DND-41 (cell line): ENCODE measurements around the gene DENND6B.

Experiments used
- EZH2 ChIP-seq: IDR thresholded peaks from 3 replicates; pipeline ENCODE4 v1.6.1; 2012; ENCODE audit warnings: borderline replicate concordance, low read depth, mild to moderate bottlenecking, moderate library complexity, low read length, inconsistent platforms; ENCODE audit not compliant: severe bottlenecking
- TF ChIP-seq, protein P1 (sequence below): IDR thresholded peaks from 2 replicates; pipeline ENCODE4 v1.5.1; 2012; ENCODE audit warnings: borderline replicate concordance, low read length, moderate library complexity, mild to moderate bottlenecking; ENCODE audit not compliant: poor library complexity, severe bottlenecking; ENCODE audit errors: extremely low read depth

- TF ChIP-seq, protein P1, sequence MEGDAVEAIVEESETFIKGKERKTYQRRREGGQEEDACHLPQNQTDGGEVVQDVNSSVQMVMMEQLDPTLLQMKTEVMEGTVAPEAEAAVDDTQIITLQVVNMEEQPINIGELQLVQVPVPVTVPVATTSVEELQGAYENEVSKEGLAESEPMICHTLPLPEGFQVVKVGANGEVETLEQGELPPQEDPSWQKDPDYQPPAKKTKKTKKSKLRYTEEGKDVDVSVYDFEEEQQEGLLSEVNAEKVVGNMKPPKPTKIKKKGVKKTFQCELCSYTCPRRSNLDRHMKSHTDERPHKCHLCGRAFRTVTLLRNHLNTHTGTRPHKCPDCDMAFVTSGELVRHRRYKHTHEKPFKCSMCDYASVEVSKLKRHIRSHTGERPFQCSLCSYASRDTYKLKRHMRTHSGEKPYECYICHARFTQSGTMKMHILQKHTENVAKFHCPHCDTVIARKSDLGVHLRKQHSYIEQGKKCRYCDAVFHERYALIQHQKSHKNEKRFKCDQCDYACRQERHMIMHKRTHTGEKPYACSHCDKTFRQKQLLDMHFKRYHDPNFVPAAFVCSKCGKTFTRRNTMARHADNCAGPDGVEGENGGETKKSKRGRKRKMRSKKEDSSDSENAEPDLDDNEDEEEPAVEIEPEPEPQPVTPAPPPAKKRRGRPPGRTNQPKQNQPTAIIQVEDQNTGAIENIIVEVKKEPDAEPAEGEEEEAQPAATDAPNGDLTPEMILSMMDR, result no peak
- TF ChIP-seq EZH2, result no peak
Observed at GRCh38 chr22:50278461-50278860, 48.4 kb downstream of the DENND6B start.
